ENCODE data around the gene SERPINA12. TPM values are rescaled to one million over a fixed set of nuclear protein-coding genes. Genes with fewer than 3 reads are reported as not detected.

SERPINA12 gene
- total RNA-seq, 2 experiments from 2014 or later: not detected

DNA sequence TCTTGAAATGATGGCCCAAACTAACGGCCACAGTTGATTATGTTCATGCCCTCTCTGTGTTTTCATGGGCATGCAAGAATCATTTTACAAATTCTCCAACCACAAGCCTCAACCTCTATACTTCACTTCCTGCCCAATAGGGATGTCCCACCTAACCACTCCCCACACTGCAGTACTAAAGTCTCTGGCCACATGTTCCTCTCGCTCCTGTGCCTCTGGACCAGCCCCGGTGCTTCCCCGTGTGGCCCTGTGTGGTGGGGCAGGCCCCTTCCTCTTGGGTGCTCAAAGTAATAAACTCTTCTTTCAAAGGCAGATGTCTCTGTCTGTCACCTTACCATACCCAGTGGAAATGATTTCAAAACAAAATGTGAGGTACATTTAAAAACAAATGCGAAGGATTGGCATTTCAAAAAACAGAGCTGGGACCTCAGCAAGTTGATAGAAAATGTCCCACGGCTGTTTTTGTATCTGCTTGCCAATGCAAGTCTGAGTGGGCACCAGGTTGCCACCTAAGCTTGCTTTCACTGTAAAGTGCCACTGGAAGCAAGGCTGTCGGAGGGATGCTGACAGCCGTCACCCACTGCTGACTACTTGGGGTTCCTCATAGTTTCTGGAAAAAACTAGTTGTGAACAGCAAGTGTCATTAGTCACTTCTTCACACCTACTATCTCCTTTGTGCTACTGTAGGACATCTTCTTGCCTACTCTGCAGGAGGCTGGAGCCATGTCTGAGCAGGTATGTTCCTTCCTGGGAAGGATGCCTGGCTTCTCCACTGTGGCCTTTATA, 48.4 kb downstream of the SERPINA12 start:
- no peaks in the 10 kb centered on the region for H3K36me3 Mint-ChIP-seq
- no peak overlapping the region for H3K27ac Mint-ChIP-seq
- peaks cover 4% of the 10 kb centered on the region for H3K4me1 Mint-ChIP-seq
- ATAC-seq (ENCODE audit: low read depth): no peak
- no peak for DNase-seq
- H3K9me3 Mint-ChIP-seq: peaks cover 2% of the 10 kb centered on the region
- no peaks in the 10 kb centered on the region for H3K27me3 Mint-ChIP-seq
- POLR2A ChIA-PET: no interaction called here
- no peak overlapping the region for H3K4me3 Mint-ChIP-seq

DNA sequence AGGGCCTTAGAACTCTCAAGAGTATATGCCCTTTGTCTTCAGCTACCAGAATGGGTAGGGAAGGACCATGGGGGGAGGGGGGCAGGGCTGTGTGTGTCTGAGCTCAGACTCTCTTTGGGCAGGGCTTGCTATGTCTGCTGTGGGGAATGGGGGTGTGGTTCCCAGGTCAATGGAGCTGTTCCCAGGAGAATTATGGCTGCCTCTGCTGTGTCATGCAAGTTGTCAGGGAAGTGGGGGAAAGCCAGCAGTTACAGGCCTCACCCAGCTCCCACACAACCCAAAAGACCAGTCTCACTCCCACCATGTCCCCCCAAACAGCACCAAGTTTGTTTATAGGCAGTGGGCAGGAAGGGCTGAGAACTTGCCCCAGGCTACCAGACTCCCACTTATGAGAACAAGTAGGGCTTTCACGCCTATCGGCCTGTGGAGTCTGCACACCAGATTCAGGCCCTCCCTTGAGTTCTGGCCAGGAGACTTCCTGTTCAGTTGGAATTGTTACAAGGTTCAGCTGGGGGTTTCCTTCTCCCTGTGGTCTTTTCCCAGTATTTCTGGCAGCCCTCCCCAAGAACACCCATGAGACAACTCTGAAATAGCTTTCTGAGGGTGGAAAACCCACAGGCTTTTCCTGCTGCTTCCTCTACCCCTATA, 50.6 kb downstream of the SERPINA12 start:
- DNase-seq (no peak), ATAC-seq (ENCODE audit: low read depth) (no peak)
- Mint-ChIP-seq H3K36me3 (no peaks in the 10 kb centered on the region), H3K27ac (no peak overlapping the region), H3K9me3 (no peaks in the 10 kb centered on the region), H3K27me3 (peaks cover 6% of the 10 kb centered on the region), H3K4me3 (no peak overlapping the region), H3K4me1 (peaks cover 4% of the 10 kb centered on the region)
- POLR2A ChIA-PET: no interaction called here

DNA sequence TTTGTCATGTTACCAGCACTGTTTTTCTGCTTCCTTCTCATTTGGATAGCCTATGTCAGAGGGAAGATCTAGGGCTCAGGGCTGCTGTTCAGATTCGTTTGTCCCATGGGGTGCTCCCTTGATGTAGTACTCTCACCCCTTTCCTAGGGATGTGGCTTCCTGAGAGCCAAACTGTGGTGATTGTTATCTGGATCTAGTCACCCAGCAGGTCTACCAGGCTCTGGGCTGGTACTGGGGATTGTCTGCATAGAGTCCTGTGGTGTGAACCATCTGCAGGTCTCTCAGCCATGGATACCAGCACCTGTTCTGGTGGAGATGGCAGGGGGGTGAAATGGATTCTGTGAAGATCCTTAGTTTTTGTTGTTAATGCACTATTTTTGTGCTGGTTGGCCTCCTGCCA, 51.2 kb downstream of the SERPINA12 start:
- Mint-ChIP-seq H3K4me1 (peaks cover 4% of the 10 kb centered on the region), H3K4me3 (no peak overlapping the region), H3K27me3 (peaks cover 7% of the 10 kb centered on the region), H3K9me3 (no peaks in the 10 kb centered on the region), H3K27ac (no peak overlapping the region), H3K36me3 (no peaks in the 10 kb centered on the region)
- DNase-seq (no peak), ATAC-seq (ENCODE audit: low read depth) (no peak)
- POLR2A ChIA-PET: no interaction called here

DNA sequence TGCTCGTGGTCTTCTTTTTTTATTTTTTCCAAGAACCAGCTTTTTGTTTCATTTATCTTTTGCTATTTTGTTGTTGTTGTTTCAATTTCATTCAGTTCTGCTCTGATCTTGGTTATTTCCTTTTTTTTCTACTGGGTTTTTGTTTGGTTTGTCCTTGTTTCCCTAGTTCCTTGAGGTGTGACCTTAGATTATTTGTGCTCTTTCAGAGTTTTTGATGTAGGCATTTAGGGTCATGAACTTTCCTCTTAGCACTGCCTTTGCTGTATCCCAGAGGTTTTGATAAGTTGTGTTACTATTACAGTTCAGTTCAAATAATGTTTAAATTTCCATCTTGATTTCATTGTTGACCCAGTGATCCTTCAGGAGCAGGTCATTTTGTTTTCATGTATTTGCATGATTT, 53.3 kb downstream of the SERPINA12 start:
- peaks cover 18% of the 10 kb centered on the region for H3K27me3 Mint-ChIP-seq

DNA sequence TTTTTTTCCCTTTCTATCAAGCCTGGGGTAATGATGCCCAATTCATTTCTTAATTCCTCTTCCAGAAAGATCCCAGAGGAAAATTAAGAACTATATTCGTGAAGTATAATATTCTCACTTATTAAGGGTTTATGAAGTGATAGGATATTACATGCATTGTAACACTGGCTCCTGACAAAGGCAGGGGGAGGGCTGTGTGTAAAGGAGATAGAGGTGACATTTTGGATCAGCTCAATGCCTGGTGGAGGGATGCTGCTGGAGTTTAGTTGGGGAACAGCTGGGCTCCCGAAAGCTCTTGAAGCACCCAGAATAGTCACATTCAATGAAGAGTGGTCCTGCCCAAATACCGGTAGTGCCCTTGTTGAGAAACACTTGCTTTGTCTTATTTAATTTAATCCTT, 57.4 kb downstream of the SERPINA12 start:
- H3K27me3 Mint-ChIP-seq: peaks cover 28% of the 10 kb centered on the region
- POLR2A ChIA-PET: no interaction called here
- no peaks in the 10 kb centered on the region for H3K36me3 Mint-ChIP-seq
- H3K27ac Mint-ChIP-seq: no peak overlapping the region
- no peak overlapping the region for H3K4me3 Mint-ChIP-seq
- DNase-seq (no peak), ATAC-seq (ENCODE audit: low read depth) (no peak)
- no peaks in the 10 kb centered on the region for H3K4me1 Mint-ChIP-seq
- H3K9me3 Mint-ChIP-seq: no peaks in the 10 kb centered on the region

More for the DNA sequence above, 53.3 kb downstream of the SERPINA12 start:
- Mint-ChIP-seq H3K4me1 (peaks cover 4% of the 10 kb centered on the region), H3K36me3 (no peaks in the 10 kb centered on the region), H3K4me3 (no peak overlapping the region), H3K27ac (no peak overlapping the region), H3K9me3 (no peaks in the 10 kb centered on the region)
- POLR2A ChIA-PET: no interaction called here
- DNase-seq (no peak), ATAC-seq (ENCODE audit: low read depth) (no peak)

DNA sequence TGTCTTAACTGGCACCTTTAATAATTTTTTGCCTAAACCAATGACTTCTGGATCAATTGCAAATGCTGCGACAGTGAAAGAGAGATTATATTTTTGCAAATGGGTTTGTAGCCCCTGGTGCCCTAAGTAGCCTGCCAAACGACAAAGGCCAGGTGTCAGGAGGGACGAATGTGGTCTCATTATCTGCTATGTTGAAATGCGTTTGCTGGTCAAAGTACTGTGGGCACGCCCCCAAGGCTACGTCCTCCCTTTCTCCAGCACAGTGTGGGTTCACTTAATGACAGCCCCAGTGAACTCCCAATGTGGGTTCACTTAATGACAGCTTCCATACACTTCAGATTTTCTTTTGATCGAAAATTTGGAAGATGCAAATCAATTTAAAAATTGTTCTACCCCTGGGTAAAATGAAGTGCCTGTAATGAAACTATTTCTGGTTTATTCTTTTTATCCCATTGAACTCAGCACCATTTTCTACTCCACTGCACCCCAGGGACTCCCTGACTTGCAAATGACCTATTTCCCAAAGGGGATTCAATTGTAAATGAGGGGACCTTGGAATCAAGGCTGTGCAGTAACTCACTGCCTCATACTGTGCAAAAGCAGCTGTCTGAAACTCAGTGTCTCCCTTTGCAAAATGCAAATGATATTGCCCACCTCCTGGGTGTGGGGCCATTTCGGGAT, 58.0 kb downstream of the SERPINA12 start:
- Mint-ChIP-seq H3K27me3 (peaks cover 28% of the 10 kb centered on the region), H3K4me3 (no peak overlapping the region), H3K36me3 (no peaks in the 10 kb centered on the region), H3K4me1 (no peaks in the 10 kb centered on the region), H3K9me3 (no peaks in the 10 kb centered on the region), H3K27ac (no peak overlapping the region)
- POLR2A ChIA-PET: no interaction called here
- DNase-seq (no peak), ATAC-seq (ENCODE audit: low read depth) (no peak)

DNA sequence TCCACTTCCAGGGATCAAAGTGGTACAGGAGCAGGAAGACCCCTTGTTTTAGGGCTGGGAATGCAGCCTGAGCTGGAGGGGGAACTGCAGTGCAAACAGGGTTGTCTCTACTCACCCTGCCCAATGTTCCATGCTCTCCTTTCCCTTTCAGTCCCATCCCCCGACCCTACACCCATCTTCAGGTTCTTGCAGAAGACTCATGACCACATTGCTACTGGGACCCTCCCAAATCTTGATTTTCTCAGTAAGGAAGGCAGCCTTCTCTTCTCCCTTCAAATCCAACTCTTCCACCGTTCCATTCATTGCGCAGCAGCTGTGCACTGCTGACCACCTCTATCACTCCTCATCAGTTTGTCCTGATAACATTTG, 58.6 kb downstream of the SERPINA12 start:
- H3K4me1 Mint-ChIP-seq: no peaks in the 10 kb centered on the region
- H3K27ac Mint-ChIP-seq: no peak overlapping the region
- ATAC-seq (ENCODE audit: low read depth) (no peak), DNase-seq (no peak)
- POLR2A ChIA-PET: no interaction called here
- peaks cover 28% of the 10 kb centered on the region for H3K27me3 Mint-ChIP-seq
- H3K4me3 Mint-ChIP-seq: no peak overlapping the region
- H3K36me3 Mint-ChIP-seq: no peaks in the 10 kb centered on the region
- H3K9me3 Mint-ChIP-seq: no peaks in the 10 kb centered on the region

DNA sequence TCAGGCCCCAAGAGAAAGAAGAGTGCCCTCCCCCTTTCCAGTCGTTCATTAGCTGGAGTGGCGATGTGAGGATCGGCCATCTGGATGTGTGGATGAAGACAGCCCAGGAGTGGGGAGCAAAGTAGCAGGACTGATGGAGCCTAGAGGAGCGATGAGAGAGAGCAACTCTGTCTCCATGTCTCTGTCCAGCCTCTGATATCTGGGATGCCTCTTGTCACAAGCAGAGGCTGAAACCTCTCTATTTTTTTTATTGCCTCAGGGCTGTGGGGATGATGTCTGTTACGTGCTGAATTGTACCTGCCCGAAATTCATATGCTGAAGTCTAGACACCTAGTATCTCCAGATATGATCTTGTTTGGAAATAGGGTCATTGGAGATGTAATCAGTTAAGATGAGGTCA, 59.3 kb downstream of the SERPINA12 start:
- Mint-ChIP-seq H3K4me1 (no peaks in the 10 kb centered on the region), H3K36me3 (no peaks in the 10 kb centered on the region), H3K9me3 (no peaks in the 10 kb centered on the region), H3K27ac (no peak overlapping the region), H3K4me3 (no peak overlapping the region), H3K27me3 (peaks cover 28% of the 10 kb centered on the region)
- ATAC-seq (ENCODE audit: low read depth) (no peak), DNase-seq (no peak)
- POLR2A ChIA-PET: no interaction called here

DNA sequence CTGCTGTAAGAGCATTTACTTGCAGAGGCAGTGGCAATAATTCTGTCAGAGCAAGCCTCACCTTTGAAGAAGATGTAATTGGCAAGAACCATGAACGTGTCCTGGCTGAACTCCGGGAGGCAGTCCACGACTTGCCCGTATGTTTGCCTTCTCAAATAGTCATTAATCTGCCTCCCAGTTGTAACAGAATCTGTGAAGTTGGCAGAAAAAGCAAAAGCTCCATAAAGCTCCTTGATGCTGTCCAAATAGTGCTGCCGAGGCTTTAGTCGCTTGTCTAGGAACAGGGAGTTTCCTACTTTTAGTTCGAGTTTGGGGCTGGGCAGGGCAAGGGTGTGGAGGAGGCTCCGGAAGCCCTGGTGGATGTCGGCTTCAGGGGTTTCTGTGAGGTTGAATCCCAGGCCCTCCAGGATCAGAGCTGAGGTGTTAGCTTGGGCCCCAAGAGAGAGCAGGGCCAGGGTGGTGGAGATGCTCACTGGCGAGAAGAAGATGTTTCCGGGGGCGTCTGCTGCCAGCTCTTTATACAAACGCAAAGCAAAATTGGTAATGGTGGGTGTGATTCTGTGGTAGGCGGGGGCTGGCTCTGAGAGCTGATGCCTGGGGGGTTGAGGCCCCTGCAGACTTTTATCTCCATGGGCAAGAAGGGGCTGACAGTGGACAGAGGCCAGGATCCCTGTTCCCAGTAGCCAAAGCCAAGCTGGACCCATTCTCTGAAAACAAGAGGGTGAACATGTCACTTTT, 61.0 kb downstream of the SERPINA12 start:
- no peak for DNase-seq
- no peaks in the 10 kb centered on the region for H3K4me1 Mint-ChIP-seq
- no peaks in the 10 kb centered on the region for H3K36me3 Mint-ChIP-seq
- POLR2A ChIA-PET: no interaction called here
- ATAC-seq (ENCODE audit: low read depth): no peak
- no peaks in the 10 kb centered on the region for H3K9me3 Mint-ChIP-seq
- peaks cover 24% of the 10 kb centered on the region for H3K27me3 Mint-ChIP-seq
- H3K4me3 Mint-ChIP-seq: no peak overlapping the region
- no peak overlapping the region for H3K27ac Mint-ChIP-seq

DNA sequence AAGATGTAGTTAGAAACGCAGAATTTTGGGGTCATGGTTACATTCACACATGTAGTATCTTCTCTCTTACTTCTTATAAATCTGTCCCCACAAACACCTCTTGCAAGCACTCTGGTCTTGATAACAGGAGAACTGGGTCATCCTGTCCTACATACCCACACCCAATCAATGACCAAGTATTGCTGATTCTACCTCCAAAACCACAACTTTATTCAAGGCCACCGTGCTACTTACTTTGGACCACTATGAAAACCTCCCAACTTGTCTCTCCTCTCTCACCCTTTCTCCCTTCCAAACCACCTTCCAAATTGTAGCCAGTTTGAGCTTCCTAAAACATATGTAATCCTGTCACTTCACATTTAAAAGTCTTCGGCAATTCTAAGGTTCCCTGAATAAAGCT, 62.1 kb downstream of the SERPINA12 start:
- no peak overlapping the region for H3K4me3 Mint-ChIP-seq
- DNase-seq: no peak
- ATAC-seq (ENCODE audit: low read depth): no peak
- H3K4me1 Mint-ChIP-seq: no peaks in the 10 kb centered on the region
- no peaks in the 10 kb centered on the region for H3K9me3 Mint-ChIP-seq
- POLR2A ChIA-PET: no interaction called here
- peaks cover 20% of the 10 kb centered on the region for H3K27me3 Mint-ChIP-seq
- H3K36me3 Mint-ChIP-seq: no peaks in the 10 kb centered on the region
- H3K27ac Mint-ChIP-seq: no peak overlapping the region

DNA sequence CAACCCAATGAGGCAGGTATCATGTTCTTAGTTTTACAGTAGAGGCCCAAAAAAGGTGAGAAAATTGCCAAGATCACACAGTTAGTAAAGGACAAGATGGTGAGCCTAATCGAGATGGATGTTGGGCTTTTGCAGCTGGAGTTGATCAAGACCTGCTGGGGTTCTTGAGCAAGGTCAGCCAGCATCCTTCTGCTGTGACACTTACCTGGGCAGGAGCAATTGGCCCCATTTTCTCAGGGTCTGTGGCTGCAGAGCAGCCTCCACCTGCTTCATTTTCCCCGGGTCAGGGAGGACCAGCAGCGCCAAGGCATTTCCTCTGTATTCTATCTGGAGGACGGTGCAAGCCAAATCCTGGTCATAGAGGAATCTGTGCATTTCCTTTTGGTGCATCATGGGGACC, 63.1 kb downstream of the SERPINA12 start:
- Mint-ChIP-seq H3K27me3 (peaks cover 13% of the 10 kb centered on the region), H3K36me3 (no peaks in the 10 kb centered on the region), H3K4me1 (no peaks in the 10 kb centered on the region), H3K27ac (no peak overlapping the region), H3K4me3 (no peak overlapping the region), H3K9me3 (no peaks in the 10 kb centered on the region)
- ATAC-seq (ENCODE audit: low read depth) (no peak), DNase-seq (no peak)
- POLR2A ChIA-PET: no interaction called here

DNA sequence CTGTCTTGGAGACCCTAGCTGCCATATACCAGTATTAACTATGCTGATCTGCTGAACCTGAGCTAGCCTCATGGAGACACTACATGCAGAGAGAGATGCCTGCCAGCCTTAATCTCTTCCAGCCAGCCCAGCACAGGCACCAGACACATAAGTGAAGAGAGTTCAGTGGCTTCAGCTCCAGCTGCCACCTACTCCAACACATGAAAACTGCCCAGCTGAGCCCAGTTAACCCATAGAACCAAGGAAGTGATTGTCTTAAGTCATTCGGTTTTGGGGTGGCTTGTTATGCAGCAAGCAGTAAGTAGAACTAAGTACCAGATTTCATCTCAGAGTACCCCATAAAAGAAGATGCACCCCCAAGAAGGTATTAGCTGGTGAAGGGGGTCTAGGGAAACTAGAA, 64.3 kb downstream of the SERPINA12 start:
- H3K4me1 Mint-ChIP-seq: no peaks in the 10 kb centered on the region
- H3K9me3 Mint-ChIP-seq: no peaks in the 10 kb centered on the region
- H3K36me3 Mint-ChIP-seq: no peaks in the 10 kb centered on the region
- ATAC-seq (ENCODE audit: low read depth) (no peak), DNase-seq (no peak)
- H3K4me3 Mint-ChIP-seq: no peak overlapping the region
- H3K27me3 Mint-ChIP-seq: peaks cover 6% of the 10 kb centered on the region
- POLR2A ChIA-PET: no interaction called here
- no peak overlapping the region for H3K27ac Mint-ChIP-seq

DNA sequence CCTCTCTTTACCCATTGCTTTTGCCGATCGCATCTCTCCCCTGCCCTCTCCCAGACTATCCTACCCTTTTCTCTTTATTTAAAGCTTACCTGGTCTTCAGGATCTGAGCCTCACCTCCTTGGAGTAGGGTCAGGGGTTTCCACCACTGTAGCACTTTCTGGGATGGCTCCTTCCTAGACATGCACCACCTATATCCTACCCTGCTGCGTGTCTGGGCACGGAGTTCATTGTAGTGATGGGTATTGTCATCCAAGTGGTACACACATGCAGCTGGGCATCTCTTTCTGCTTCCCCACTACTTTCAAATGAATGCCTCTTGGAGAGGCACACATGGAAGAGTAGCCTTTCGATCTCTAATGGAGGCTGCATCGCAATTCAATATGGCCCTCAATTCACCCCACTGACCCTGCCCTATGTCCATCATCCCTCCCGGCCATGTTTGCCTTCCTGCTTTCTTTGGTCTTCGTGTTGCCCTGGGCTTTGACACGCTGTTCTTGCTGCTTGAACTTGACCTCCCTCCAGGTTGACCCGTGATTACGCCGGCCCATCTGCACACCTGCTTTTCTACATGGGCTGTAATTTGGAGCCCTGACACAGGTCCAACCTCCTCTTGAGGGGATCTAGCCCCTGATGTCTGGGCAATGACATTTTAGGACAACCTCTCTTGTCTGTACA, 67.6 kb downstream of the SERPINA12 start:
- no peak for ATAC-seq (ENCODE audit: low read depth)
- POLR2A ChIA-PET: no interaction called here
- Mint-ChIP-seq H3K27me3 (peaks cover 4% of the 10 kb centered on the region), H3K36me3 (no peaks in the 10 kb centered on the region), H3K27ac (no peak overlapping the region), H3K4me3 (no peak overlapping the region), H3K4me1 (no peaks in the 10 kb centered on the region), H3K9me3 (no peaks in the 10 kb centered on the region)
- no peak for DNase-seq

Measured in activated naive CD8-positive, alpha-beta T cell treated with anti-CD3 and anti-CD28 coated beads, Interleukin-2, amount 10 ng/mL, durations not matched to agents 7 days and 5 days (primary cell).